HEK293T (cell line): ENCODE data around the gene C12orf54.
"Not testable (repeated sequence)": the region's sequence is repeated elsewhere in the genome, so short reads cannot be mapped to it uniquely, and the experiment has no call there.

Source experiments
- CTCF ChIA-PET: fragments of 350-600 bp; formaldehyde crosslinking; extraction: SDS; loops from one replicate; lab custom pipeline; 2021; ENCODE audit warnings: antibody characterized with exemption, inconsistent platforms; lab: Yijun Ruan, JAX
- POLR2A ChIA-PET: fragments of 350-600 bp; formaldehyde crosslinking; extraction: SDS; loops from one replicate; lab custom pipeline; 2020; ENCODE audit warnings: antibody characterized with exemption, inconsistent platforms; lab: Yijun Ruan, JAX
- DNase-seq: peaks from one replicate; pipeline ENCODE4 v3.0.0; 2012; ENCODE audit warnings: mixed read lengths; ENCODE audit errors: extremely low spot score
- ARNT ChIP-seq: fragments of 450-650 bp; IDR thresholded peaks from 2 replicates; pipeline ENCODE4 v1.6.1; 2017; ENCODE audit warnings: mild to moderate bottlenecking
- BHLHE40 ChIP-seq: fragments of 450-650 bp; IDR thresholded peaks from 2 replicates; pipeline ENCODE4 v1.6.1; 2016; ENCODE audit warnings: mild to moderate bottlenecking, moderate library complexity, borderline replicate concordance
- CTBP1 ChIP-seq: fragments of 450-650 bp; IDR thresholded peaks from 2 replicates; pipeline ENCODE4 v1.6.1; 2016; ENCODE audit warnings: borderline replicate concordance
- ELF4 ChIP-seq: fragments of 450-650 bp; IDR thresholded peaks from 2 replicates; pipeline ENCODE4 v1.6.1; 2017; ENCODE audit warnings: antibody characterized with exemption
- FOXA1 ChIP-seq: fragments of 450-650 bp; IDR thresholded peaks from 2 replicates; pipeline ENCODE4 v1.6.1; 2016; ENCODE audit warnings: mild to moderate bottlenecking
- FOXK2 ChIP-seq: fragments of 450-650 bp; IDR thresholded peaks from 2 replicates; pipeline ENCODE4 v1.6.1; 2016; ENCODE audit warnings: mild to moderate bottlenecking
- FOXM1 ChIP-seq: fragments of 450-650 bp; IDR thresholded peaks from 2 replicates; pipeline ENCODE4 v1.6.1; 2017; ENCODE audit warnings: mild to moderate bottlenecking, borderline replicate concordance
- HDGF ChIP-seq: fragments of 450-650 bp; IDR thresholded peaks from 2 replicates; pipeline ENCODE4 v1.6.1; 2017; ENCODE audit warnings: antibody characterized with exemption, borderline replicate concordance
- L3MBTL2 ChIP-seq: fragments of 450-650 bp; conservative IDR thresholded peaks from 2 replicates; pipeline ENCODE4 v1.6.1; 2016; ENCODE audit warnings: mild to moderate bottlenecking
- LEF1 ChIP-seq: fragments of 450-650 bp; IDR thresholded peaks from 2 replicates; pipeline ENCODE4 v1.6.1; 2017; ENCODE audit warnings: mild to moderate bottlenecking, borderline replicate concordance
- NFRKB ChIP-seq: fragments of 450-650 bp; IDR thresholded peaks from 2 replicates; pipeline ENCODE4 v1.6.1; 2016; ENCODE audit warnings: mild to moderate bottlenecking, moderate library complexity
- PKNOX1 ChIP-seq: fragments of 450-650 bp; IDR thresholded peaks from 2 replicates; pipeline ENCODE4 v1.6.1; 2016
- SP1 ChIP-seq: fragments of 450-650 bp; IDR thresholded peaks from 2 replicates; pipeline ENCODE4 v1.6.1; 2017
- SUZ12 ChIP-seq: fragments of 450-650 bp; IDR thresholded peaks from 2 replicates; pipeline ENCODE4 v1.6.1; 2016; ENCODE audit warnings: mild to moderate bottlenecking
- TARDBP ChIP-seq: fragments of 450-650 bp; IDR thresholded peaks from 2 replicates; pipeline ENCODE4 v1.6.1; 2016
- ZNF384 ChIP-seq: fragments of 450-650 bp; IDR thresholded peaks from 2 replicates; pipeline ENCODE4 v1.6.1; 2016

Gene C12orf54

GRCh38 chr12:48508987-48509386 lies 26.7 kb downstream of the C12orf54 start:
- ChIA-PET POLR2A (no interaction called here), CTCF (no interaction called here)

GRCh38 chr12:48510111-48510510 lies 27.8 kb downstream of the C12orf54 start:
- CTCF ChIA-PET, result no interaction called here

More at GRCh38 chr12:48508987-48509386, 26.7 kb downstream of the C12orf54 start:
- TF ChIP-seq HDGF (no peak), SUZ12 (no peak), ARNT (no peak), PKNOX1 (no peak), FOXA1 (no peak)
- DNase-seq, result no peak

GRCh38 chr12:48512855-48513254 lies 30.6 kb downstream of the C12orf54 start:
- ChIA-PET CTCF (no interaction called here), POLR2A (no interaction called here)
- TF ChIP-seq BHLHE40 (no peak), L3MBTL2 (no peak), SUZ12 (no peak), FOXM1 (no peak), ARNT (no peak), NFRKB (no peak), PKNOX1 (no peak), SP1 (no peak), ELF4 (no peak), LEF1 (no peak), CTBP1 (no peak), FOXA1 (no peak), TARDBP (no peak), FOXK2 (no peak), ZNF384 (no peak), HDGF (no peak)
- no peak for DNase-seq

More at GRCh38 chr12:48510111-48510510, 27.8 kb downstream of the C12orf54 start:
- POLR2A ChIA-PET, result no interaction called here
- no peak for DNase-seq
- TF ChIP-seq FOXK2 (no peak), FOXA1 (no peak), LEF1 (no peak), NFRKB (no peak), ARNT (no peak), FOXM1 (no peak)

GRCh38 chr12:48514728-48515127 lies 32.4 kb downstream of the C12orf54 start:
- TF ChIP-seq FOXM1, result no peak
- TF ChIP-seq PKNOX1, result no peak
- no peak for TF ChIP-seq CTBP1
- TF ChIP-seq ZNF384, result no peak
- ChIA-PET POLR2A (no interaction called here), CTCF (no interaction called here)
- DNase-seq, result no peak

GRCh38 chr12:48520381-48520780 lies 38.1 kb downstream of the C12orf54 start:
- DNase-seq, CTCF ChIA-PET, POLR2A ChIA-PET: not testable (repeated sequence)

GRCh38 chr12:48525332-48525731 lies 43.0 kb downstream of the C12orf54 start, which contains the start of gene OR8S1:
OR8S1 (plus strand) TSS chr12:48525632; CDS start chr12:48525632, 0 bp downstream.
- POLR2A ChIA-PET, result no interaction called here
- no peak for DNase-seq
- CTCF ChIA-PET, result no interaction called here
- TF ChIP-seq HDGF (no peak), PKNOX1 (no peak), ZNF384 (no peak), FOXK2 (no peak), SP1 (no peak), TARDBP (no peak), FOXA1 (no peak), BHLHE40 (no peak), CTBP1 (no peak), SUZ12 (no peak), FOXM1 (no peak), L3MBTL2 (no peak), LEF1 (no peak), ARNT (no peak)
